ENCODE data around the gene AFAP1.

DNA sequence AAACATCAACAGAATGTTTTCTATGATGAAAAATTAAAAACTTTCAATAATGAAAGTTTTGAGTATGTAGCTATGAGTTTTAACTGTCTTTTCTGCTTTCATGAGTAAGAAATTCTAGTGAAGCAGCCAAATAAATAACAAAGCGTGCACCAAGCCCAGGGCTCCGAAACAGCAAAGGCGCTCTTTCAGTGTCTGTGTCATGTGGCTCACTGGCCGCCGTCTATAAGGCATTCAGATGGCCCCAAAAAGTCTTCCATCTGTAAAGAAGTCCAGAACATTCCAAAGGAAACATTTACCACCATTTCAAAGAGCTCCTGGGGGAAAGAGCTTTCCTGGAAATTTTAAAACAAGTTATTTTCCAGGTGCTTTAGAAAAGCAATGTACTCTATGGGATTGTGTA, 139.9 kb downstream of the AFAP1 start:
- TF ChIP-seq, protein P1, sequence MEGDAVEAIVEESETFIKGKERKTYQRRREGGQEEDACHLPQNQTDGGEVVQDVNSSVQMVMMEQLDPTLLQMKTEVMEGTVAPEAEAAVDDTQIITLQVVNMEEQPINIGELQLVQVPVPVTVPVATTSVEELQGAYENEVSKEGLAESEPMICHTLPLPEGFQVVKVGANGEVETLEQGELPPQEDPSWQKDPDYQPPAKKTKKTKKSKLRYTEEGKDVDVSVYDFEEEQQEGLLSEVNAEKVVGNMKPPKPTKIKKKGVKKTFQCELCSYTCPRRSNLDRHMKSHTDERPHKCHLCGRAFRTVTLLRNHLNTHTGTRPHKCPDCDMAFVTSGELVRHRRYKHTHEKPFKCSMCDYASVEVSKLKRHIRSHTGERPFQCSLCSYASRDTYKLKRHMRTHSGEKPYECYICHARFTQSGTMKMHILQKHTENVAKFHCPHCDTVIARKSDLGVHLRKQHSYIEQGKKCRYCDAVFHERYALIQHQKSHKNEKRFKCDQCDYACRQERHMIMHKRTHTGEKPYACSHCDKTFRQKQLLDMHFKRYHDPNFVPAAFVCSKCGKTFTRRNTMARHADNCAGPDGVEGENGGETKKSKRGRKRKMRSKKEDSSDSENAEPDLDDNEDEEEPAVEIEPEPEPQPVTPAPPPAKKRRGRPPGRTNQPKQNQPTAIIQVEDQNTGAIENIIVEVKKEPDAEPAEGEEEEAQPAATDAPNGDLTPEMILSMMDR (tag by site-specific recombination; IDR thresholded peaks at IDR 0.05): no peak
- TF ChIP-seq ZNF530 (tag by site-specific recombination; IDR thresholded peaks at IDR 0.05; ENCODE audit: low read depth) (no peak), ZNF785 (tag by site-specific recombination; IDR thresholded peaks at IDR 0.05) (no peak), ZBTB7A (tag by site-specific recombination; IDR thresholded peaks at IDR 0.05; ENCODE audit: low read depth) (no peak), BCL11A (tag by site-specific recombination; IDR thresholded peaks at IDR 0.05; ENCODE audit: low read depth) (no peak), ZNF350 (tag by site-specific recombination; IDR thresholded peaks at IDR 0.05) (no peak), ZNF610 (tag by site-specific recombination; IDR thresholded peaks at IDR 0.05; ENCODE audit: borderline replicate concordance) (no peak), ZNF555 (tag by site-specific recombination; conservative IDR thresholded peaks at IDR 0.05) (no peak), ZNF274 (IDR thresholded peaks at IDR 0.05; ENCODE audit: low read length) (no peak), ZNF274 (tag by site-specific recombination; IDR thresholded peaks at IDR 0.05; ENCODE audit: borderline replicate concordance) (no peak), ZNF747 (tag by site-specific recombination; IDR thresholded peaks at IDR 0.05) (no peak)
